Keratinocyte (primary cell): ENCODE measurements around the gene PTK6.

Source experiments
- EZH2 ChIP-seq: IDR thresholded peaks from one replicate; pipeline ENCODE4 v1.6.1; 2012; ENCODE audit warnings: inconsistent platforms, mild to moderate bottlenecking, low read length, moderate library complexity
- TF ChIP-seq, protein P1 (sequence below), 3 experiments: IDR thresholded peaks in 1 of 3; conservative IDR thresholded peaks in 1 of 3; optimal IDR thresholded peaks in 1 of 3; 2 replicates in 2 of 3; 3 replicates in 1 of 3; pipeline versions ENCODE3 to v1.5.1; 2011; ENCODE audit warnings: low read length in 3 of 3, mild to moderate bottlenecking in 3 of 3, moderate library complexity in 2 of 3, control low read depth in 1 of 3, inconsistent platforms in 1 of 3; ENCODE audit not compliant: insufficient read depth in 2 of 3; ENCODE audit errors: extremely low read depth in 1 of 3

DNA sequence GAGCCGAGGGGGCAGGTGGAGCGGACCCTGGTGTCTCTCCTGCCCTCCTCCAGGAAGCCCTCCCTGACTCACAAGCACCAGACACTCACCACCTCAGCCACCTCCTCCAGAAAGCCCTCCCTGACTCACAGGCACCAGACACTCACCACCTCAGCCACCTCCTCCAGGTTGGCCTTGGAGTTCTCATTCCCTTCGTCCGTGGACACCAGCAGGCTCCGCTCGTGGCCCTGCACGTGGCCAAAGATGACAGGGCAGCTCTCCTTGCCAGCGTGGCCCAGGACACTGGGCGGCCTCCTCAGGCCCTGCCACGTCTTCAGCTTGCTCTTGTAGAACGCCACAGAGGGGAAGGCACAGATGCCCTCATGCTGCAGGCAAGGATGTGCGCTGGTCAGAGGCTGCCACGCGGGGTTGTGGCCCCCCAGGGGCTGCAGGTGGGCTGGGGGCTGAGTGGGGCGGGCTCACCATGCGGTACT, 23.2 kb upstream of the PTK6 start:
- TF ChIP-seq, protein P1, sequence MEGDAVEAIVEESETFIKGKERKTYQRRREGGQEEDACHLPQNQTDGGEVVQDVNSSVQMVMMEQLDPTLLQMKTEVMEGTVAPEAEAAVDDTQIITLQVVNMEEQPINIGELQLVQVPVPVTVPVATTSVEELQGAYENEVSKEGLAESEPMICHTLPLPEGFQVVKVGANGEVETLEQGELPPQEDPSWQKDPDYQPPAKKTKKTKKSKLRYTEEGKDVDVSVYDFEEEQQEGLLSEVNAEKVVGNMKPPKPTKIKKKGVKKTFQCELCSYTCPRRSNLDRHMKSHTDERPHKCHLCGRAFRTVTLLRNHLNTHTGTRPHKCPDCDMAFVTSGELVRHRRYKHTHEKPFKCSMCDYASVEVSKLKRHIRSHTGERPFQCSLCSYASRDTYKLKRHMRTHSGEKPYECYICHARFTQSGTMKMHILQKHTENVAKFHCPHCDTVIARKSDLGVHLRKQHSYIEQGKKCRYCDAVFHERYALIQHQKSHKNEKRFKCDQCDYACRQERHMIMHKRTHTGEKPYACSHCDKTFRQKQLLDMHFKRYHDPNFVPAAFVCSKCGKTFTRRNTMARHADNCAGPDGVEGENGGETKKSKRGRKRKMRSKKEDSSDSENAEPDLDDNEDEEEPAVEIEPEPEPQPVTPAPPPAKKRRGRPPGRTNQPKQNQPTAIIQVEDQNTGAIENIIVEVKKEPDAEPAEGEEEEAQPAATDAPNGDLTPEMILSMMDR (optimal IDR thresholded peaks at IDR 0.05 in 1 of 3, IDR thresholded peaks at IDR 0.05 in 1 of 3, conservative IDR thresholded peaks at IDR 0.05 in 1 of 3; ENCODE audit: extremely low read depth in 1 of 3, insufficient read depth in 2 of 3, low read length in 3 of 3) = no peak
- TF ChIP-seq EZH2 = no peak
